H1 (cell line): ENCODE results near the gene ALLC.

Experiments
- CHD2 ChIP-seq: IDR thresholded peaks from 2 replicates; pipeline ENCODE4 v1.6.1; 2012; ENCODE audit warnings: low read length, improper control_type of control experiment
- EZH2 ChIP-seq: fragments of 200-600 bp; sonication (generic); IDR thresholded peaks from 2 replicates; pipeline ENCODE4 v1.7.1; 2012; ENCODE audit warnings: low read depth, mild to moderate bottlenecking, moderate library complexity, low read length, inconsistent platforms; ENCODE audit not compliant: severe bottlenecking
- POLR2A ChIP-seq, 2 experiments: IDR thresholded peaks; 1 replicate in 1 of 2; 2 replicates in 1 of 2; pipeline ENCODE4 v1.6.1; 2011; ENCODE audit warnings: low read depth in 2 of 2, low read length in 2 of 2, mild to moderate bottlenecking in 2 of 2; ENCODE audit errors: control extremely low read depth in 1 of 2
- TCF12 ChIP-seq: IDR thresholded peaks from 2 replicates; pipeline ENCODE4 v1.6.1; 2011; ENCODE audit warnings: low read depth, mild to moderate bottlenecking, low read length
- TF ChIP-seq, protein P1 (sequence below), 3 experiments: IDR thresholded peaks; 1 replicate in 2 of 3; 2 replicates in 1 of 3; pipeline versions ENCODE4 v1.5.1 to v1.6.1; 2011; ENCODE audit warnings: low read length in 3 of 3, mild to moderate bottlenecking in 3 of 3, inconsistent platforms in 2 of 3, low read depth in 1 of 3, moderate library complexity in 1 of 3; ENCODE audit not compliant: insufficient read depth in 1 of 3; ENCODE audit errors: control extremely low read depth in 1 of 3

DNA sequence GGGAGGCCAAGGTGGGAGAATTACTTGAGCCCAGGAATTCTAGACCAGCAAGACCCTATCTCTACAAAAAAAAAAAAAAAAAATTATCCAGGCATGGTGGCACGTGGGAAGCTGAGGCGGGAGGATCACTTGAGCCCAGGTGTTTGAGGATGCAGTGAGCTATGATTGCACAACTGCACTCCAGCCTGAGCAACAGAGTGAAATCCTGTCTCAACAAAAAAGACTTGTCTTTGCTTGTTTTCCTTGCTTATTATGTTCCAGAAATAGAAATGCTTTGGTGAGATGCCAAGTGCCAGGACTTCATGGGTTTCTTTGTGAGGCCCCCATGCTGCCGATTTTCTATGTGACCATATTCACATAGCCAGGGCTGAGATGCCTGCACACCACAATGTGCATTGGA lies 54.4 kb downstream of the ALLC start:
- TF ChIP-seq POLR2A (IDR thresholded peaks at IDR 0.05; ENCODE audit: control extremely low read depth in 1 of 2, low read depth in 2 of 2, low read length in 2 of 2) (no peak), CHD2 (no peak), EZH2 (no peak), TCF12 (no peak)
- TF ChIP-seq, protein P1, sequence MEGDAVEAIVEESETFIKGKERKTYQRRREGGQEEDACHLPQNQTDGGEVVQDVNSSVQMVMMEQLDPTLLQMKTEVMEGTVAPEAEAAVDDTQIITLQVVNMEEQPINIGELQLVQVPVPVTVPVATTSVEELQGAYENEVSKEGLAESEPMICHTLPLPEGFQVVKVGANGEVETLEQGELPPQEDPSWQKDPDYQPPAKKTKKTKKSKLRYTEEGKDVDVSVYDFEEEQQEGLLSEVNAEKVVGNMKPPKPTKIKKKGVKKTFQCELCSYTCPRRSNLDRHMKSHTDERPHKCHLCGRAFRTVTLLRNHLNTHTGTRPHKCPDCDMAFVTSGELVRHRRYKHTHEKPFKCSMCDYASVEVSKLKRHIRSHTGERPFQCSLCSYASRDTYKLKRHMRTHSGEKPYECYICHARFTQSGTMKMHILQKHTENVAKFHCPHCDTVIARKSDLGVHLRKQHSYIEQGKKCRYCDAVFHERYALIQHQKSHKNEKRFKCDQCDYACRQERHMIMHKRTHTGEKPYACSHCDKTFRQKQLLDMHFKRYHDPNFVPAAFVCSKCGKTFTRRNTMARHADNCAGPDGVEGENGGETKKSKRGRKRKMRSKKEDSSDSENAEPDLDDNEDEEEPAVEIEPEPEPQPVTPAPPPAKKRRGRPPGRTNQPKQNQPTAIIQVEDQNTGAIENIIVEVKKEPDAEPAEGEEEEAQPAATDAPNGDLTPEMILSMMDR (IDR thresholded peaks at IDR 0.05; ENCODE audit: control extremely low read depth in 1 of 3, insufficient read depth in 1 of 3, low read depth in 1 of 3, low read length in 3 of 3): no peak
